Measurements from ENCODE around the gene ASB2. TPM values are rescaled to one million over a fixed set of nuclear protein-coding genes. Genes with fewer than 3 reads are reported as not detected.
A peak's percentile ranks its signal among the peaks of the same experiment; 100 is the strongest.

ASB2 gene
- polyA plus RNA-seq, 1 of the 3 experiments (the other 2 are of a cell fraction): 0.15 TPM

GRCh38 chr14:94001501-94002396 lies 25.4 kb upstream of the ASB2 start:
- ChIA-PET POLR2A (interaction anchor here (1.1 kb wide), 1 partner anchor 62 kb away, joined by 4 read pairs; no protein-coding TSS in a partner anchor), CTCF (interaction anchor here (0.6 to 11.9 kb wide), 33 partner anchors 9 to 361 kb away, joined by 3 to 219 read pairs (median 4); partner anchors contain the start of gene OTUB2)
- H3K9ac ChIP-seq: no peak overlapping the region
- WGBS (ENCODE audit: low lambda C conversion rate): 50% methylated on average over 24 of the region's 26 CpGs
- no peaks in the 10 kb centered on the region for H3K9me3 ChIP-seq
- H3K36me3 ChIP-seq (replicated peaks in 1 of 2; ENCODE audit: control insufficient read depth in 1 of 2, insufficient read depth in 2 of 2, low read length in 1 of 2): no peaks in the 10 kb centered on the region
- H3K79me2 ChIP-seq (ENCODE audit: insufficient read depth): no peaks in the 10 kb centered on the region
- H2AFZ ChIP-seq (ENCODE audit: low read depth): no peak overlapping the region
- no peak overlapping the region for H3K27ac ChIP-seq (ENCODE audit: low read depth in 2 of 2, low read length in 1 of 2)
- no peak overlapping the region for H3K4me2 ChIP-seq
- no peaks in the 10 kb centered on the region for H4K20me1 ChIP-seq (ENCODE audit: insufficient read depth)
- peak; percentile 86 for DNase-seq
- H3K9me2 ChIP-seq: no peaks in the 10 kb centered on the region
- H3K27me3 ChIP-seq (ENCODE audit: insufficient read depth): no peaks in the 10 kb centered on the region
- no peaks in the 10 kb centered on the region for H3F3A ChIP-seq (replicated peaks; ENCODE audit: insufficient read depth)
- H3K4me3 ChIP-seq (ENCODE audit: low read depth in 2 of 2, low read length in 1 of 2): peak overlapping the region in 1 of 2 experiments; percentile 22; a peak in 1 of 4 replicates
- H3K4me1 ChIP-seq (ENCODE audit: control insufficient read depth in 1 of 2, insufficient read depth in 2 of 2, low read depth in 1 of 2, low read length in 1 of 2): peaks cover 0 to 5% of the 10 kb centered on the region in 2 experiments; a peak in 1 of 4 replicates
- no peak for TF ChIP-seq FOXJ3 (CRISPR knock-in tag; IDR thresholded peaks at IDR 0.05)
- peak; percentile 82 for TF ChIP-seq RAD21 (IDR thresholded peaks at IDR 0.05; ENCODE audit: low read length)
- no peak for TF ChIP-seq EZH2phosphoT487 (IDR thresholded peaks at IDR 0.05; ENCODE audit: borderline replicate concordance, low read depth)
- no peak for TF ChIP-seq CHD2 (IDR thresholded peaks at IDR 0.05; ENCODE audit: low read length, partially characterized antibody)
- TF ChIP-seq TCF12 (IDR thresholded peaks at IDR 0.05): no peak
- TF ChIP-seq CTCF (IDR thresholded peaks at IDR 0.05): peak; percentile 94
- TF ChIP-seq TEAD4 (IDR thresholded peaks at IDR 0.05; ENCODE audit: borderline replicate concordance, insufficient read depth): no peak
- TF ChIP-seq IRF3 (IDR thresholded peaks at IDR 0.05; ENCODE audit: low read depth, low read length): no peak
- no peak for TF ChIP-seq FOXM1 (IDR thresholded peaks at IDR 0.05; ENCODE audit: low read depth)
- TF ChIP-seq ZBTB33 (IDR thresholded peaks at IDR 0.05; ENCODE audit: borderline replicate concordance, low read depth): no peak
- TF ChIP-seq EP300 (IDR thresholded peaks at IDR 0.05; ENCODE audit: borderline replicate concordance in 1 of 2, low read depth in 1 of 2, low read length in 1 of 2): no peak
- TF ChIP-seq TAF1 (IDR thresholded peaks at IDR 0.05; ENCODE audit: borderline replicate concordance, low read depth, low read length): no peak
- no peak for TF ChIP-seq POLR2AphosphoS5 (IDR thresholded peaks at IDR 0.05; ENCODE audit: low read depth, low read length)
- TF ChIP-seq SIN3A (IDR thresholded peaks at IDR 0.05; ENCODE audit: borderline replicate concordance, low read depth, low read length): no peak
- TF ChIP-seq USF1 (IDR thresholded peaks at IDR 0.05; ENCODE audit: borderline replicate concordance, low read depth): no peak
- TF ChIP-seq GATA2 (CRISPR knock-in tag; IDR thresholded peaks at IDR 0.05): no peak
- no peak for TF ChIP-seq FOSL2 (IDR thresholded peaks at IDR 0.05; ENCODE audit: borderline replicate concordance, low read depth)
- TF ChIP-seq NRF1 (IDR thresholded peaks at IDR 0.05; ENCODE audit: low read depth, low read length): no peak
- TF ChIP-seq REST (IDR thresholded peaks at IDR 0.05; ENCODE audit: low read depth, low read length): no peak
- 0 out of 2 replicates have a peak, but pooled peaks have one; percentile 27 for TF ChIP-seq RCOR1 (IDR thresholded peaks at IDR 0.05; ENCODE audit: low read length)
- no peak for TF ChIP-seq YY1 (IDR thresholded peaks at IDR 0.05; ENCODE audit: low read depth)

Data from SK-N-SH (cell line).